ENCODE results near the gene CLPTM1L.
"Not testable (repeated sequence)": the region's sequence is repeated elsewhere in the genome, so short reads cannot be mapped to it uniquely, and the experiment has no call there.

CLPTM1L gene

GRCh38 chr5:1277331-1277730 lies 67.6 kb downstream of the CLPTM1L start:
- no peak for DNase-seq (ENCODE audit: insufficient read length, low spot score)
- no peak for TF ChIP-seq CTCF (IDR thresholded peaks at IDR 0.05; ENCODE audit: insufficient read depth, missing control alignments)
- FAIRE-seq: no peak

- no peak for FAIRE-seq
- TF ChIP-seq CTCF (IDR thresholded peaks at IDR 0.05; ENCODE audit: insufficient read depth, missing control alignments): no peak
- no peak for DNase-seq (ENCODE audit: insufficient read length, low spot score)
Observed at GRCh38 chr5:1276930-1277329, 68.0 kb downstream of the CLPTM1L start.

GRCh38 chr5:1275397-1276391 lies 69.2 kb downstream of the CLPTM1L start:
- not testable (repeated sequence) for DNase-seq (ENCODE audit: insufficient read length, low spot score); FAIRE-seq

- no peak for TF ChIP-seq CTCF (IDR thresholded peaks at IDR 0.05; ENCODE audit: insufficient read depth, missing control alignments)
- DNase-seq (ENCODE audit: insufficient read length, low spot score): no peak
Observed at GRCh38 chr5:1274471-1274870, 70.4 kb downstream of the CLPTM1L start.

GRCh38 chr5:1273745-1274144 lies 71.2 kb downstream of the CLPTM1L start:
- TF ChIP-seq CTCF (IDR thresholded peaks at IDR 0.05; ENCODE audit: insufficient read depth, missing control alignments): no peak

More at GRCh38 chr5:1274471-1274870, 70.4 kb downstream of the CLPTM1L start:
- FAIRE-seq: no peak

GRCh38 chr5:1272201-1272600 lies 72.7 kb downstream of the CLPTM1L start:
- FAIRE-seq: no peak
- DNase-seq (ENCODE audit: insufficient read length, low spot score): no peak
- TF ChIP-seq CTCF (IDR thresholded peaks at IDR 0.05; ENCODE audit: insufficient read depth, missing control alignments): no peak

More at GRCh38 chr5:1273745-1274144, 71.2 kb downstream of the CLPTM1L start:
- FAIRE-seq (no peak), DNase-seq (ENCODE audit: insufficient read length, low spot score) (no peak)

GRCh38 chr5:1270933-1271914 lies 73.7 kb downstream of the CLPTM1L start:
- TF ChIP-seq CTCF (IDR thresholded peaks at IDR 0.05; ENCODE audit: insufficient read depth, missing control alignments): no peak
- FAIRE-seq (no peak), DNase-seq (ENCODE audit: insufficient read length, low spot score) (no peak)
